Retina (tissue), 1 donor: ENCODE results near the gene CACNA1B.

Experiments
- DNase-seq: peaks from one replicate; pipeline ENCODE4 v3.0.0-alpha.2; 2016

CACNA1B gene

GRCh38 chr9:138043411-138044345, 166.1 kb downstream of the CACNA1B start:
- peak; percentile 62 for DNase-seq

GRCh38 chr9:138044485-138045383, 167.2 kb downstream of the CACNA1B start:
- DNase-seq: peak; percentile 39

GRCh38 chr9:138045541-138046490, 168.2 kb downstream of the CACNA1B start:
- no peak for DNase-seq

GRCh38 chr9:138046641-138047301, 169.2 kb downstream of the CACNA1B start:
- no peak for DNase-seq

GRCh38 chr9:138047469-138048040, 170.0 kb downstream of the CACNA1B start:
- DNase-seq: no peak

GRCh38 chr9:138048184-138048583, 170.6 kb downstream of the CACNA1B start:
- DNase-seq: no peak

- no peak for DNase-seq
Observed at GRCh38 chr9:138049085-138049778, 171.7 kb downstream of the CACNA1B start.

- DNase-seq: no peak
Observed at GRCh38 chr9:138049779-138050471, 172.3 kb downstream of the CACNA1B start.

GRCh38 chr9:138050472-138051330, 173.1 kb downstream of the CACNA1B start:
- DNase-seq: no peak

- DNase-seq: no peak
Observed at GRCh38 chr9:138051586-138052321, 174.2 kb downstream of the CACNA1B start.

GRCh38 chr9:138052322-138052615, 174.7 kb downstream of the CACNA1B start:
- DNase-seq: no peak

GRCh38 chr9:138052635-138053320, 175.2 kb downstream of the CACNA1B start:
- no peak for DNase-seq

GRCh38 chr9:138053321-138053868, 175.8 kb downstream of the CACNA1B start:
- DNase-seq: no peak

GRCh38 chr9:138053996-138054752, 176.6 kb downstream of the CACNA1B start:
- DNase-seq: no peak

GRCh38 chr9:138057726-138058125, 180.1 kb downstream of the CACNA1B start:
- no peak for DNase-seq

GRCh38 chr9:138058181-138058580, 180.6 kb downstream of the CACNA1B start:
- DNase-seq: no peak

- no peak for DNase-seq
Observed at GRCh38 chr9:138059196-138059595, 181.6 kb downstream of the CACNA1B start.
